GM21737 (cell line): ENCODE results near the gene THOP1.

Source experiments
- ATAC-seq: cut with Tn5 transposase; IDR thresholded peaks from one replicate; pipeline ENCODE4 v1.9.1; 2021; ENCODE audit warnings: mild to moderate bottlenecking, moderate library complexity; ENCODE audit not compliant: unreplicated experiment

THOP1 gene

GRCh38 chr19:2850256-2850925, 65.1 kb downstream of the THOP1 start:
- no peak for ATAC-seq

DNA sequence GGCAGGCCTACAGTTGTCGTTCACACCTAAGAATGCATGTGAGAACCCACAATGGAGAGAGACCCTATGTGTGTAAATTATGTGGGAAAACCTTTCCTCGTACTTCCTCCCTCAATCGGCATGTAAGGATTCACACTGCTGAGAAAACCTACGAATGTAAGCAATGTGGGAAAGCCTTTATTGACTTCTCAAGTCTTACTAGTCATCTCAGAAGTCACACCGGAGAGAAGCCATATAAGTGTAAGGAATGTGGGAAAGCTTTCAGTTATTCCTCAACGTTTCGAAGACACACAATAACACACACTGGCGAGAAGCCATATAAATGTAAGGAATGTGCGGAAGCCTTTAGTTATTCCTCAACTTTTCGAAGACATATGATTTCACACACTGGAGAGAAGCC, 67.3 kb downstream of the THOP1 start:
- ATAC-seq, result no peak

- no peak for ATAC-seq
Observed at GRCh38 chr19:2853015-2853606, 67.8 kb downstream of the THOP1 start.

- ATAC-seq, result no peak
Observed at GRCh38 chr19:2854849-2855248, 69.5 kb downstream of the THOP1 start.

DNA sequence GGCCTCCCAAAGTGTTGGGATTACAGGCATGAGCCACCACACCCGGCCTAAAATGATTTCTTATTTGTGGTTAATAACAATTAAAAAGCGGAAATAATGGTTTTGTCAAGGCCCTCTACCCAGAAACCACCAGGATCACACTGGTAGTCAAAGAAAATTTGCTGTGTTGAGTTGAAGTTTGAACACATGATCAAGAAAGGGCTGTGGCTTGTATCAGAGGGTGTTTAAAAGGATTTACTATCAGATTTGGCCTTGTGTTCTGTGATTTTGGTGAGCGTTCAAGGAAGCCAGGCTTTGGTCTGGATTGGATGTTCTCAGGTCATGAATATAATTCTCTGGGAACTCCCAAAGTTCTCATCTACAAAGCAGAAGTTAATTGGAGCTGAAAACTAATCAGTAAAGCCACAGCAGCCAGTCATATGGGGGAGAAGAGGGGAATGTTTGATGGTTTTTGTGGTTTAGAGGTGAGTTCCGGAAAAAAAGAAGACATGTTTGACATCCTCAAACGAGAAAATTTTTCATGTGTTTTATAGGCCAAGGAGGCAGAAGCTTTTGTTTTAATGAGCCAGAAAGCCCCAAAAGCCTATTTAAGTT, 71.3 kb downstream of the THOP1 start:
- ATAC-seq, result no peak

GRCh38 chr19:2858864-2859263, 73.6 kb downstream of the THOP1 start:
- no peak for ATAC-seq

DNA sequence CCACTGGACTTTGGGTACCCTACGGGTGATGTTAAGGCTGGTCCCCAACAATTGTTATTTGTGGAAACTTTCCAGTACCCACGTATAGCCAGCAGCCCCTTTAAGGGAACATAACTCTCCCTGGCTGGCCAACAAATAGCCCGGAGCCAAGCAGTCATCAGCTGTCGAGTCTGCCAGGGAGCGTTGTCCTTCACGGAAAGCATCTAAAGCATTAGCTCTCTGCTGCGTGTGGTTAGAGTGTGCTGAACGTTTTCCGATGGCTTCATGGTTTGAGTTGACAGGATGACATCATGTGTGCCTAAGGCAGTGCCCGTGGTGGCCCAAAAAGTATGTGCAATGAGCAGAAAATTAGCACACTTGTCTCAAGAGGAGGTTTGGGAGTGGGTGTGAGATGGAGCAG, 78.5 kb downstream of the THOP1 start:
- no peak for ATAC-seq
